GM18867 (cell line): ENCODE data around the gene UFSP1.

ENCODE experiments used
- ATAC-seq: cut with Tn5 transposase; IDR thresholded peaks from one replicate; pipeline ENCODE4 v1.9.1; 2021; ENCODE audit warnings: mild to moderate bottlenecking, moderate library complexity; ENCODE audit not compliant: unreplicated experiment

Gene UFSP1

DNA sequence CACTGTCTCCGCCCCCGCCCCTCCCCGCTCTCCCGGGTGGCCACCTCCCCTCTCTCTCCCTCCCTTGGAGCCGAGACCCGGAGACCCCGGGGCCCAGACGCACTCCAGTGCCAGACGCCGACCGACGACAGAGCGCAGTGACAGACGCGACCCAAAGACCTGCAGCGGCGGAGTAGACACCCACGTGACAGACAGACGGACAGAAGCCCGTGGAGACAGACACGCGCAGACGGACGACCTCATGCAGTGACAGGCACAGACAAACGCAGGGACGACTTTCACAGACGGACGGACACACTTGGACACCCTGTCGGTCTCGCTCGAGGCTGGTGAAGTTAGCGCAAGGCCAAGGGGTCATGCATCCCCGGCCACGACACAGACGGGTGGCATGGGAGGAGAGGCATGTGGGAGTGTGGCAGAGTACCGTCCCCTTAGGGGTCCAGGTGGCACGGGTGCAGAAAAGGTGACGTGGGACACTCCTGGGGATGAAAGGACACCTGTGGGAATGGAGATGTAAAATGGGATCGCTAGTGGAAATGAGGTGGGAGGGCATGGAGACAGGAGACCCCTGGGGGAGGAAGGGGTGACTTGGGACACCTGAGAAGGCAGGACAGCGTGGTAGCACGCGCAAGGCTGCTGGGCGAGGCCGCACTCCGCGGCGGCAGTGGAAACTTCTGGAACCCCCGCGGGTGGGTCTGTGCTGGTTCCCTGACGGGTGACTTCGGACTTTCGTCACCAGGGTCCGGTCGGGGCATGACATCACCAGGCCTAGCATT lies 6.6 kb upstream of the UFSP1 start:
- no peak for ATAC-seq

DNA sequence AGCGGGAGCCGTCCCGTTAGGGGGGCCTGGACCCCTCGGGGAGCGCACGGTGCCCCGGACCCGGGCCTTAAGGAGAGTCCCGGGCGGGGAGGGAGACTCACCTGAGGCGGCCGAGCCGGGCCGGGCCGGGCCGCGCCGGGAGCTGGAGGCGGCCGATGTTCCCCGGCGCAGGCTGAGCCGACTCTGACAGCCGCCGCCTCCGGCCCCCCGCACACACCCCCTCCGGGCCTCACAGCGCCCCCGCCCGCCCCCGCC lies 6.1 kb upstream of the UFSP1 start, which contains the start of gene ACHE:
TSS of gene ACHE (minus strand) at position 188 of the 255 bp plus-strand sequence. CDS start 1,656 bp downstream, outside the sequence.
- no peak for ATAC-seq

DNA sequence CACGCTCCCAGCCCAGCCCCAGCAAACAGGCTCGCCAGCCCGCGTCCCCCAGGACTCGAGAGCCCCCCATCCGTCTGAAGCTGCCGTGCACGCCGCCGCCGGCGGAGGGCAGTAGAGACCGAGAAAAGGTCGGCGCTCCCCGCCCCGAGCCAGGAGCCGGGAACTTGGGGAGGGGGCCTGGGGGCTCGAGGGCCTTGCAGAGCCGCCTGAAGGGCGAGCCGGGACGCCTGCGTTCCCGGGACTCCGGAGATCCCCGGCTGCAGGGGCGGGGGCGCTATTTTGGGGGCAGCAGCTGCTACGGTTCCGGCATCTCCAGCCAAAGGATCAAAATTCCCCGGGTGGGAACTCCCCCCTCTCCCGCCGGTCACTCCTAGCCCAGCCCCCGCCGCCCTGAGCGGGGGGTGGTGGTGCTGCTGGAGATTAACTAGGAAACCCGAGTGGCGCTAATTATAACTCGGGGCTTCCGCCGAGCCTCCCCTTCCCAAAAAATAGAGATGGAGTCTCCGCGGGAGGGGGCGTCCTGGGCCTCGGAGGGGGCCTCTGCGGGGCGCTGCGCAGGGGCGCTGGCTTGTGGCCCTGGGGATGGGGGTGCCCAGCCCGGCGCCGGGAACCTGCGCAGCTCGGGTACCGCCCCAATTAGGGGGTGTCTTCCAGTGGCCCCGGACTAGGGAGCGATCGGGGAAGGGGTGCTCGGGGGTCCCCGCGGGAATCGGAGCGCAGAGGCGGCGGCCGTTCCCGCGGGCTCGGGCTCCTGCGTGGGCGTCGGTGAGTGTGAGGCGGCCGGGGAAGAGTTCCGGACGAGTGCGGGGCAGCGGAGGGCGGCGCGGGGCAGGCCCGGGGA lies 5.6 kb upstream of the UFSP1 start:
- ATAC-seq = no peak

DNA sequence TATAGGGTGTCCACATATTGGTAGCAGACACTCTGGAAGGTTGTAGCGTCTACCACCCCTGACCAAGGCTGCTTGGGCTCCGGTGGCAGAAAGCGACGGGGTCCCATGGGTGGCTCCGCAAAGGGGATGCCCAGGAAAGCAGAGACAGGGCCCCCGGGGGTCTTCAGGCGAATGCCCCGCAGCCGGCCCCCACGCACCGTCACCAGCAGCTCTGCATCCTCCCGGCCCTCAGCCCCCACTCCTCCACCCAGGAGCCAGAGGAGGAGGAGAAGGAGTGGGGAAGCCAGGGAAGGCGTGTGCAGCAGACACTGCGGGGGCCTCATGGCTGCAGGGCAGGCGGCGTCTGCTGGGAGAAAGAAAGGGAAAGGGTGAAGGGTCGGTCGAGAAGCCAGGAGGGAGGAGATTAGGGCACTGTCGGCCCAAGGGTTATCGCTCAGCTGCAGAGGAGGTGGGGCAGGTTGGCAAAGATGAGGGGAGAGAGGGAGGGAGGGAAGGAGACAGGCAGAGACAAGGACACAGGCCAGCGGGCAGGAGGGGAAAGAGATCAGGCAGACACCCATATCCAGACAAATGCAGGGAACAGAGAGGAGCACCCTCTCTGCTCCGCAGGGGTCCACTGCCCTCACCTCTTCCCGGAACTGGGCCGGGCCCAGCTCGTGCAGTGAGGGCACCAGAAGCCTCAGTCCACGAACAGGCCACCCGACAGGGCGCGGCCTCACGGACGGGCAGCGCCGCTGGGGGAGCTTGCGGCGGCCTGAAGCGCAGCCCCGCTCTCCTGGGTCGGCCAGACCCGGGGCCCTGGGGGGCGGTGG lies 4.6 kb upstream of the UFSP1 start:
- ATAC-seq = no peak

DNA sequence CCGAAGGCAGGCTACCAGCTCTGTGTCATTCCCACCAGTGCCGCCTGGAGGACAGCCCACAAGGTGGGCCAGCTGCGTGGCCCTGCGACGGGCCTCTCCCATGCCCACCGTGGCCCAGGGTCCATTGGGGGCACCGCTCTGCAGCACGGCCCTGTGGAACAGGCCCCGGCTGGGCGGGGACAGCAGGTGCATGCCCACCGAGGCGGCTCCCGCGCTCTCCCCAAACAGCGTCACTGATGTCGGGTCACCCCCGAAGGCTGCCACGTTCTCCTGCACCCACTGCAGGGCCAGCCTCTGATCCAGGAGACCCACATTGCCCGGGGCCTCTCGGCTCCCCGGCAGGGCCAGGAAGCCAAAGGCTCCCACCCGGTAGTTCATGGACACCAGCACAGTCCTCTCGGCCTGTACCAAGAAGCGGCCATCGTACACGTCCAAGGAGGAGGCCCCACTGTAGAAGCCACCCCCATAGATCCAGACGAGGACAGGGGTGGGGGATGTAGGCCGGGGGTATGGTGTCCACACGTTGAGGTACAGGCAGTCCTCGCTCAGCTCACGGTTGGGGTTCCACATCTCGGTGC lies 3.9 kb upstream of the UFSP1 start:
- no peak for ATAC-seq

DNA sequence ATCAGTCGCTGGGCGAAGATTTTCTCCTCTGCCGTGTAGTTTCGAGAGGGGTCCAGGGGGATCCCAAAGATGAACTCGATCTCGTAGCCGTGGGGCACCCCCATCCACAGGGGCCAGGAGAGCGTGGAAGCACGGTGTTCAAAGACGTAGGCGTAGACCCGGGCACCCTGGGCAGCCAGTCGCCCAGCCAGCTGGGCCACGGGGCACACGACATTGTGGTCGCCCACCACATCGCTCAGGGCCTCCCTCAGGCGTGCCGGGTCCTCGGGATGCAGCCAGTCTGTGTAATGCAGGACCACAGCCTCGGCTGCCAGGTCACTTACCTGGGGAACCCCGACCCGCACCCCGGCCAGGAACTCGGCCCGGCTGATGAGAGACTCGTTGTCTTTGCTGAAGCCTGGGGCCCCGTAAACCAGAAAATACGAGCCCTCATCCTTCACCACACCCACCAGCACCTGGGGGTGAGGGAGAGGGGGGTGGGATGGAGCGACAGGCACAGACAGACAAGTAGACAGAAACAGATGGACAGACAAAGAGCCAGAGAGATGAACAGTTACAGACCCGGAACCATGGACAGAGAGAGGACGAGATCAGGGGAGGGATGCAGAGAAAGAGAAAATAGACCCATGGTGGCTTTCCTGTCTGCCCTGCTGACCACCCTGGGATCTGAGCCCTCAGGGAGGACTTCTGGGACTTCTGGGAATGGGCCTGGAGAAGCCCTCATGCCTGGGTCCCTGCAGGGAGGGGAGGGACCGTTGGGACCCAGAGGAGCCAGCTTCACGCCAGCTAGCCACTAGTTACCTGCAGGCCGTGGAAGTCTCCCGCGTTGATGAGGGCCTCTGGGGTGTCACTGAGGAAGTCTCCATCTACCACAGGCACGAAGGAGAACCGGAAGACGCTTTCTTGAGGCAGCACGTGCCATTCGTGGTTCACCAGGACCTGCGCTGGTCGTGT lies 3.1 kb upstream of the UFSP1 start:
- ATAC-seq = no peak

DNA sequence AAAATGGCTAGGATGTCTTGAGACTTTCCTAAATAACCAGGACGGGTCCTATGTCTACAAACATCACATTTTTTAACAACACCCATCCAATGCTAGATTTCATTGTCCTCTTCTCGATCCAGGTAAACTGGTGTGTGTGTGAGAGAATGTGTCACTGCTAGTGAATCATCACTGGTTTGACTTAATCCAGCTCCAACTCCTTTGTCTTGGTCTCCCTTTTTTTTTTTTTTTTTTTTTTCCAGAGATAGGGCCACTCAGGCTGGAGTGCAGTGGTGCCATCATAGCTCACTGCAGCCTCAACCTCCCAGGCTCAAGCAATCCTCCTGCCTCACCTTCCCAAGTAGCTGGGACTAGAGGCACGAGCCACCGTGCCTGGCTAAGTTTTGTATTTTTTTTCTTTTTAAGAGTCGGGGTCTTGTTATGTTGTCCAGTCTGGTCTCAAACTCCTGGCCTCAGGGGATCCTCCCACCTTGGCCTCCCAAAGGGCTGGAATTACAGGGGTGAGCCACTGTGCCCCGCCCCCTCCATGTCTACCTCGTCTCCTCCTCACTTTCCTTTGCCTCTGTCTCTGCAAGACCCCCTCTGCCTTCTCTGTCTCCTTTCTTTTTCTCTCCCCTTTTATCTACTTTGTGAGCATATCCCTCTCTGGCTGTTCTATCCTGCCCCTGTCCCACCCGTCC lies 2.2 kb upstream of the UFSP1 start:
- no peak for ATAC-seq

DNA sequence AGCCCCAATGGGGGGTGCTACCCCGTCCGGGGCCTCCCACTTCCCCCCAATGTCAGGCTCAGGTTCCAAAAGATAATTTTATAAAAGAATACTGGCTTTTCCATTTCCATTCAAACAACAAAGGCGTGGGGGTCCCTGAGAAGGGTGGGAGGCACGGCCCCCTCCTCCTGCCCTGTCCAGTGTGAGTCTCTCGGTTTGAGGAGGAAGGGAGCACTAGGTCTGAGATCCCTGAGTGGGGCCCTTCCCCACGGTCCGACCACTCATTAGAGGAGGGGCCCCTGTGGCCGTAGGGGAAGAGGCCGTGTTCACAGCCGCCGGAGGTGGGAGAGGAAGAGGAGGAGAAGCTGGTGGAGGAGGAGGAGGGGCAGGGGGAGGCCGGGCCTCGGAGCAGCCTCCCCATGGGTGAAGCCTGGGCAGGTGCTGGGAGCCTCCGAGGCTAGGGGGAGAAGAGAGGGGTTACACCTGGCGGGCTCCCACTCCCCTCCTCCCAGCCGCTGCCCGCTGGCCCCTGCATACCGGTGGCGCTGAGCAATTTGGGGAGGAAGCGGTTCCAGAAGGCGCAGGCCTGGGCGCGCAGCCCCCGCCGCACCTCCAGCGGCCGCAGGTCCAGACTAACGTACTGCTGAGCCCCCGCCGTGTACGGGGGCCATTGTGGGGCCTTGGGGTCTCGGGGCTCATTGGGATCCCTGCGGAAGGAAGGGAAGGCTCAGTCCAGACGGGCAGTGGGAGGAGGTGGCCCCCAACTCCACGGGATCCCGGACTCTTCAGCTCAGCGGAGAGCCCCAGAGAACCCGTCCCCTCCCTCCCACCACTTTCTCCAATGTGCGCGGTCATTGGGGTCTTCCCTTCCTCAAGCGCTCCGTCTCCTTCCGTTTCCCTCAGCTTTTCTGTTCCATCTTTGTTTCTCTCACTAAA lies 1.4 kb upstream of the UFSP1 start:
- no peak for ATAC-seq

DNA sequence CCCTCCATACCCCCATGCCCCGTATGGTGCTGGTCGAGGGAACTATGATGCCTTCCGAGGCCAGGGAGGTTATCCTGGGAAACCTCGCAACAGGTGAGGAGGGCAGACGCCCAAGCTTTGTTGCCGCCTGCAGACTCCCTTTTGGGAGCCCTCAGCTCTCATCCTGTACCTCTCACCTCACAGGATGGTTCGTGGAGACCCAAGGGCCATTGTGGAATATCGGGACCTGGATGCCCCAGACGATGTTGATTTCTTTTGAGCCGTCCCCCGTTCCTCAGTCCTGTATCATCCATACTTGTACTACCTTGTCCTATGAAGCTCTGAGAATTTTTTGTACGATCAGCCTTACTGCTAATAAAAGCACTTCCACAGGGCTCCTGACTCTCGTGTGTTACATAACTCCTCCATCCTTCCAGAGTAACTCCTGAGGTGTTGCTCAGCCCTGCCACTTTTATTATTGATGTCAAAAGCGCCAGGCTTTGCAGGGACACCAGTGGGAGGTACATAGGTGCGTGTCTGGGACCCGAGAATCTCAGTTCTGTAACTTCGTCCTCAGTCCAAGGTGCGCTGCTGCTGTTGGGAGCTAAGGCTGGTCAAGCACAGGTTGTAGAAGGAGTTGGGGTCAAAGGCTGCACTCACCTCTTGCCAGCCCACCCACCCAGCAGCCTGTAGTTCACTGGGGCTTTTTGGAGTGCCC lies 1.1 kb downstream of the UFSP1 start:
- no peak for ATAC-seq

DNA sequence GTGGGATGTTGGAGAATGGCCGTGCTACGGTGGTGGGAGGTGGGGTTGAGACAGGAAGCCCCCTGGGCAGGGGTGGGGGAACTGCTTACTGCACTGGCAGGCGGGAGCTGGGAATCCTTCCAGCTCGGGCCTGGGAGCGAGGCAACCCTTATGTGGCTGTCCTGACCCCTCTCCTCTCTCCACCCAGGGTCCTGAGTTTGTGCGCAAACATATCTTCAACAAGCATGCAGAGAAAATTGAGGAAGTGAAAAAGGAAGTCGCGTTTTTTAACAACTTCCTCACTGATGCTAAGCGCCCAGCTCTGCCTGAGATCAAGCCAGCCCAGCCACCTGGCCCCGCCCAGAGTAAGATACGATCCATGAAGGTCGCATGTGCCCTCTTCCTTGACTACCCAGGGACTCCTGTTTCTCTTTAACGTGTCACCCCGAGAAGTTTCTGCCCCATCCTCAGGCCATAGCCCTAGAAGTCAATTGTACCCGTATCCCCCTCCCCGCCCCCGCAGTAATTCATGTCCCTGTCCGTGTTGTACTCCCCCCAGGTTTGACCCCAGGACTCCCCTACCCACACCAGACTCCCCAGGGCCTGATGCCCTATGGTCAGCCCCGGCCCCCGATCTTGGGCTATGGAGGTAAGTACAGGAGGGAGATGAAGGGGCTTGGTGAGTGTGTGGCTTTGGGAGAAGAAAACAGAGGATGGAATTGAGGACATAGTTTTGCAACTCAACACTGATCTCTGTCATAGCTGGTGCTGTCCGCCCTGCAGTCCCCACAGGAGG lies 1.8 kb downstream of the UFSP1 start:
- ATAC-seq = peak; percentile 37

DNA sequence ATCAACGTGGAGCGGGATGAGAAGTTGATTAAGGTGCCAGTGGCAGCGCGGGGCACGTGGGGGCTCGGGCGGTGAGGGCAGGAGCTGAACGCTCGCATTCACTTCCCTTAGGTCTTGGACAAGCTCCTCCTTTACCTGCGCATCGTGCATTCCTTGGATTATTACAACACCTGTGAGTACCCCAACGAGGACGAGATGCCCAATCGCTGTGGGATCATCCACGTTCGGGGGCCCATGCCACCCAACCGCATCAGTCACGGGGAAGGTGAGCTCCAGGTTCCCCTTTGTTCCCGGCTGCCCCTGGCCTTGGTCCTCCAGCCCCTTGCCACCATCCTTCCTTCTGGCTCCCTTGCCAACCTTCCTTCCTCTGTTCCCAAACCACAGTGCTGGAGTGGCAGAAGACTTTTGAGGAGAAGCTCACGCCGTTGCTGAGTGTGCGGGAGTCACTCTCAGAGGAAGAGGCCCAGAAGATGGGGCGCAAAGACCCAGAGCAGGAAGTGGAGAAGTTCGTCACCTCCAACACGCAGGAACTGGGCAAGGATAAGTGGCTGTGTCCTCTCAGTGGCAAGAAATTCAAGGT lies 2.5 kb downstream of the UFSP1 start:
- ATAC-seq = no peak

DNA sequence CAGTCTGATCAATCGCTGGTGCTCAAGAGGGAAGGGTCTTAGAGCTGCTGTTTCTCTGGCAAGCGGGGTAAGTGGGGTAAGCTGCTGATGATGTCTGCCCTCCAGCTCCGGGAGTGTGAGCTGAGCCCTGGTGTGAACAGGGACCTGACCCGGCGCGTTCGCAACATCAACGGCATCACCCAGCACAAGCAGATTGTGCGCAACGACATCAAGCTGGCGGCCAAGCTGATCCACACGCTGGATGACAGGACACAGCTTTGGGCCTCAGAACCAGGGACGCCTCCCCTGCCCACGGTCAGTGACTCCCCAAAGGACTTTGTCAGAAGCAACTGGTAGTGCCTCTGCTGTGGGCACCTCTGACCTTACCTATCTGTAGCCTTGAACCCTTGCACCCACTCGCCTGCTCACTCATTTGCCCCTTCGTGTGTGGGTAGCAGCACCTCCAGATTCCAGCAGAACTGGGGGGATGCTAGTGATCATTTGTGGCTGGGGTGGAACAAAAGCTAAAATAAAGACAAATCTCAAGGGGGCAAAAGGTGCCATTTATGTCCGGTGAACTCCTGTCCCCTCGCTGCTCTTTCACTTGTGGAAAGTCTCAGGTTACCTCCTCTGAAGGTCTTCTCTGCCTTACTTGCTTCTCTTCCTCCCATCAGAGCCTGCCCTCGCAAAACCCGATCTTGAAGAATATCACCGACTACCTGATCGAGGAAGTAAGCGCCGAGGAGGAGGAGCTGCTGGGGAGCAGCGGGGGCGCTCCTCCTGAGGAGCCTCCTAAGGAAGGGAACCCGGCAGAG lies 3.2 kb downstream of the UFSP1 start:
- ATAC-seq = no peak

DNA sequence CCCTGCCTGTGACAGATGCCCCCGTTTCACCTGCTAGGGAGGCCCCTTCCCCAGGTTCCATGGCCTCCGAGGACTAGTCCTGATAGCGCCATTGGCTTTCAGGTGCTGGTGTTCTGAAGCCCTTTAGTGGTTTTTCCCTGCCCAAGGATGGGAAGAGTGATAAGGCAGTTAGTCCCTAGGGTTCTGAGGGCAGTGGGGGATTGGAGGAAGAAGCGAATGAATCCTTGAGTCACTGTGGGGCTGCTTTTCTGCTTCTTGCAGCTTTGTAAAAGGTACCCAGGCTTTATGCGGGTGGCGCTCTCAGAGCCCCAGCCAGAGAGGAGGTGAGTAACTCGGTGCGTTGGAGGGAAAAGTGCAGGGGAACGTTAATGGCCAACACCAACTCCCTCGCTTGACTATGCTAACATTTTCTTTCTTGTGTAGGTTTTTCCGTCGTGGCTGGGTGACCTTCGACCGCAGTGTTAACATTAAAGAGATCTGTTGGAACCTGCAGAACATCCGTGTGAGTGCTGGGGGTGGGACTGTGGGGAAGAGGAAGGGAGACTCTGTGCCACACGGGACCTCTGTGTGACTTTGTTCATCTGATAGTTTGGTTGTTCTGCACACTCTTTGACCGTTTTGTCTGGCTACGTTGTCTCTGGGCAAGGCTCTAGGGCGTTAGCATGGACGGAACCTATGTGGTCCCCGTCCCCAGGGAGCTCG lies 3.9 kb downstream of the UFSP1 start:
- no peak for ATAC-seq

DNA sequence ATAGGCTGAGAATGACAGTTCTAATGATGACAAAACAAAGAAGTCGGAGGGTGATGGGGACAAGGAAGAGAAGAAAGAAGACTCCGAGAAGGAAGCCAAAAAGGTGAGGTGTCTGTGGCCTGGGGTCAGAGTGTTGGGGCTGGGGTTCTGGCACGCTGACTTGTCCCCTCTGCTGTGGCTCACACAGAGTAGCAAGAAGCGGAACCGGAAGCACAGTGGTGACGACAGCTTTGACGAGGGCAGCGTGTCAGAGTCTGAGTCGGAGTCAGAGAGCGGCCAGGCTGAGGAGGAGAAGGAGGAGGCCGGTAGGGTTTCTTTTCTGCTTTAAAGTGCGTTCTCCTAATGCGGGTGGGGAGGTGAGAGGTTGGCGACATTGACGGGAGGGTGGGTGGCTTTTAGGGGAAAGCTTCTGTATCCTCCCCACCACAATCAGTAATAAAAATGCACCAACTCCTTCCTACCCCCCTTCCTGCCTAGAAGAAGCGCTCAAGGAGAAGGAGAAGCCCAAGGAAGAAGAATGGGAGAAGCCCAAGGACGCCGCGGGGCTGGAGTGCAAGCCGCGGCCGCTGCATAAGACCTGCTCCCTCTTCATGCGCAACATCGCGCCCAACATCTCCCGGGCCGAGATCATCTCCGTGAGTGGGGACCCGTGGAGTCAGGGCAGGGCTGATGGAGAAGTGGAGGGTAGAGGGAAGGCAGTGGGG lies 4.6 kb downstream of the UFSP1 start:
- ATAC-seq = no peak
